HepG2 (cell line): ENCODE measurements around the gene ZFAND2B. TPM values are rescaled to one million over a fixed set of nuclear protein-coding genes. Genes with fewer than 3 reads are reported as not detected.

Experiments used
- CBX1 ChIP-seq: IDR thresholded peaks from one replicate; pipeline ENCODE4 v1.6.1; 2016; ENCODE audit warnings: antibody characterized with exemption, low read depth
- CEBPG ChIP-seq: IDR thresholded peaks from 2 replicates; pipeline ENCODE4 v1.6.1; 2016
- CREBL2 ChIP-seq: sonication (generic); formaldehyde crosslinking; IDR thresholded peaks from 2 replicates; pipeline ENCODE4 v1.8.1; 2023; ENCODE audit warnings: missing genetic modification reagents, mild to moderate bottlenecking, borderline replicate concordance
- E2F2 ChIP-seq: sonication (generic); formaldehyde crosslinking; IDR thresholded peaks from 2 replicates; pipeline ENCODE4 v1.4.0; 2020; ENCODE audit warnings: missing genetic modification reagents, borderline replicate concordance
- GATA4 ChIP-seq: sonication (generic); IDR thresholded peaks from 2 replicates; pipeline ENCODE4 v1.6.1; 2016; ENCODE audit warnings: antibody characterized with exemption, low read depth, borderline replicate concordance
- KDM5B ChIP-seq: sonication (generic); formaldehyde crosslinking; IDR thresholded peaks from 2 replicates; pipeline ENCODE4 v1.4.0; 2020; ENCODE audit warnings: missing genetic modification reagents, mild to moderate bottlenecking, borderline replicate concordance
- KLF13 ChIP-seq: sonication (generic); formaldehyde crosslinking; IDR thresholded peaks from 2 replicates; pipeline ENCODE4 v1.4.0; 2020; ENCODE audit warnings: mild to moderate bottlenecking, missing genetic modification reagents
- MEF2D ChIP-seq: sonication (generic); formaldehyde crosslinking; IDR thresholded peaks from 2 replicates; pipeline ENCODE4 v1.5.1; 2020; ENCODE audit warnings: mild to moderate bottlenecking, missing genetic modification reagents
- MTF1 ChIP-seq: sonication (generic); formaldehyde crosslinking; IDR thresholded peaks from 2 replicates; pipeline ENCODE4 v1.5.0; 2020; ENCODE audit warnings: missing genetic modification reagents
- NBN ChIP-seq: fragments of 450-650 bp; conservative IDR thresholded peaks from 2 replicates; pipeline ENCODE4 v1.6.1; 2017
- PAX8 ChIP-seq: sonication (generic); formaldehyde crosslinking; IDR thresholded peaks from 2 replicates; pipeline ENCODE4 v1.8.0; 2022; ENCODE audit warnings: mild to moderate bottlenecking, missing genetic modification reagents, borderline replicate concordance
- POLR2AphosphoS2 ChIP-seq: IDR thresholded peaks from 2 replicates; pipeline ENCODE4 v1.6.1; 2011; ENCODE audit warnings: low read depth, low read length, improper control_type of control experiment
- POLR2AphosphoS5 ChIP-seq: IDR thresholded peaks from 2 replicates; pipeline ENCODE4 v1.6.1; 2012; ENCODE audit warnings: low read depth, low read length
- PRMT3 ChIP-seq: sonication (generic); formaldehyde crosslinking; IDR thresholded peaks from 2 replicates; pipeline ENCODE4 v1.8.1; 2022; ENCODE audit warnings: low read depth, mild to moderate bottlenecking, moderate library complexity, missing genetic modification reagents, borderline replicate concordance
- RXRA ChIP-seq: sonication (generic); formaldehyde crosslinking; IDR thresholded peaks from 2 replicates; pipeline ENCODE4 v1.5.1; 2020; ENCODE audit warnings: missing genetic modification reagents
- SALL2 ChIP-seq: sonication (generic); formaldehyde crosslinking; IDR thresholded peaks from 2 replicates; pipeline ENCODE4 v1.8.1; 2023; ENCODE audit warnings: mild to moderate bottlenecking, missing genetic modification reagents, inconsistent platforms
- SMARCE1 ChIP-seq: fragments of 450-650 bp; IDR thresholded peaks from 2 replicates; pipeline ENCODE4 v1.6.1; 2017; ENCODE audit warnings: borderline replicate concordance
- SMYD3 ChIP-seq: sonication (generic); formaldehyde crosslinking; IDR thresholded peaks from 2 replicates; pipeline ENCODE4 v1.8.1; 2023; ENCODE audit warnings: mild to moderate bottlenecking, missing genetic modification reagents
- SYNCRIP ChIP-seq: fragments of 200-400 bp; formaldehyde crosslinking; IDR thresholded peaks from 2 replicates; pipeline ENCODE4 v1.6.1; 2018; ENCODE audit warnings: mild to moderate bottlenecking, low read depth, low read length; ENCODE audit not compliant: insufficient read depth
- TP53 ChIP-seq: sonication (generic); formaldehyde crosslinking; conservative IDR thresholded peaks from 2 replicates; pipeline ENCODE4 v1.4.0; 2020; ENCODE audit warnings: missing genetic modification reagents
- ZBTB42 ChIP-seq: sonication (generic); formaldehyde crosslinking; IDR thresholded peaks from 2 replicates; pipeline ENCODE4 v1.5.0; 2020; ENCODE audit warnings: mild to moderate bottlenecking, missing genetic modification reagents
- ZFP36L1 ChIP-seq: sonication (generic); formaldehyde crosslinking; IDR thresholded peaks from 2 replicates; pipeline ENCODE4 v1.8.0; 2022; ENCODE audit warnings: mild to moderate bottlenecking, missing genetic modification reagents, moderate library complexity
- ZNF367 ChIP-seq: sonication (generic); formaldehyde crosslinking; IDR thresholded peaks from 2 replicates; pipeline ENCODE4 v1.4.0; 2020; ENCODE audit warnings: missing genetic modification reagents, borderline replicate concordance
- ZNF800 ChIP-seq: sonication (generic); formaldehyde crosslinking; IDR thresholded peaks from 2 replicates; pipeline ENCODE4 v1.4.0; 2020; ENCODE audit warnings: missing genetic modification reagents
- polyA plus RNA-seq, 8 experiments: library from polyadenylated mRNA; depleted of rRNA in 3 of 8; stranded (reverse) in 7 of 8; unstranded in 1 of 8; fragments of >200 nt; fragmentation: Illumina TruSeq in 4 of 8; extraction: Trizol in 4 of 8; gene quantifications; 2 replicates each; pipeline versions ENCODE4 v1.2.1 to v1.2.3, GENCODE V29; 2011 to 2016; ENCODE audit warnings: low read depth in 4 of 8, missing spikeins in 1 of 8, mixed read lengths in 1 of 8; ENCODE audit not compliant: insufficient read depth in 1 of 8
- total RNA-seq, 5 experiments: library from RNA; depleted of rRNA; stranded (reverse); fragments of >200 nt; fragmentation: Illumina TruSeq; extraction: Trizol; gene quantifications; 2 replicates each; pipeline ENCODE4 v1.2.3, GENCODE V29; 2016; ENCODE audit warnings: low read depth in 1 of 5
- TF ChIP-seq, protein P1 (sequence below): IDR thresholded peaks from 2 replicates; pipeline ENCODE4 v1.6.1; 2012; ENCODE audit warnings: inconsistent platforms
- TF ChIP-seq, protein P2 (sequence below): sonication (generic); formaldehyde crosslinking; IDR thresholded peaks from 2 replicates; pipeline ENCODE4 v1.5.1; 2020; ENCODE audit warnings: mild to moderate bottlenecking, missing genetic modification reagents, borderline replicate concordance

Gene ZFAND2B
- total and polyA plus RNA-seq, 2 of the 13 experiments (the other 11 are each of a cell fraction or from before 2014, with no cell fraction given), result 53.3 to 115 TPM

GRCh38 chr2:219207884-219208740 lies 1.5 kb downstream of the ZFAND2B start (continued):
- TF ChIP-seq ZNF367 (CRISPR knock-in tag) (no peak), ZNF800 (no peak), SALL2 (peak; percentile 89), CEBPG (peak; percentile 73; the same call in 1 of the 2 replicates), GATA4 (0 out of 2 replicates have a peak, but pooled peaks have one; percentile 29), KLF13 (CRISPR knock-in tag) (no peak), RXRA (peak; percentile 82; the same call in 1 of the 2 replicates), POLR2AphosphoS2 (no peak; the same call in 1 of the 2 replicates), POLR2AphosphoS5 (peak; percentile 82), SYNCRIP (no peak), CBX1 (peak; percentile 9), E2F2 (CRISPR knock-in tag) (no peak), CREBL2 (CRISPR knock-in tag) (0 out of 2 replicates have a peak, but pooled peaks have one; percentile 40), MEF2D (CRISPR knock-in tag) (peak; percentile 84), NBN (no peak), MTF1 (CRISPR knock-in tag) (no peak), KDM5B (CRISPR knock-in tag) (no peak), PRMT3 (CRISPR knock-in tag) (no peak), SMYD3 (CRISPR knock-in tag) (no peak; the same call in 1 of the 2 replicates), PAX8 (CRISPR knock-in tag) (no peak), SMARCE1 (no peak), ZBTB42 (no peak), TP53 (CRISPR knock-in tag) (no peak), ZFP36L1 (CRISPR knock-in tag) (0 out of 2 replicates have a peak, but pooled peaks have one; percentile 79)
- TF ChIP-seq, protein P1, sequence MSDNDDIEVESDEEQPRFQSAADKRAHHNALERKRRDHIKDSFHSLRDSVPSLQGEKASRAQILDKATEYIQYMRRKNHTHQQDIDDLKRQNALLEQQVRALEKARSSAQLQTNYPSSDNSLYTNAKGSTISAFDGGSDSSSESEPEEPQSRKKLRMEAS, result peak; percentile 52; the same call in 1 of the 2 replicates
- TF ChIP-seq, protein P2, sequence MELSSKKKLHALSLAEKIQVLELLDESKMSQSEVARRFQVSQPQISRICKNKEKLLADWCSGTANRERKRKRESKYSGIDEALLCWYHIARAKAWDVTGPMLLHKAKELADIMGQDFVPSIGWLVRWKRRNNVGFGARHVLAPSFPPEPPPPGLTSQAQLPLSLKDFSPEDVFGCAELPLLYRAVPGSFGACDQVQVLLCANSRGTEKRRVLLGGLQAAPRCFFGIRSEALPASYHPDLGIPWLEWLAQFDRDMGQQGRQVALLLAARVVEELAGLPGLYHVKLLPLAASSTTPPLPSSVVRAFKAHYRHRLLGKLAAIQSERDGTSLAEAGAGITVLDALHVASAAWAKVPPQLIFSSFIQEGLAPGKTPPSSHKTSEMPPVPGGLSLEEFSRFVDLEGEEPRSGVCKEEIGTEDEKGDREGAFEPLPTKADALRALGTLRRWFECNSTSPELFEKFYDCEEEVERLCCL (CRISPR knock-in tag), result no peak
